HepG2 (cell line): ENCODE measurements around the gene HRC. TPM values are rescaled to one million over a fixed set of nuclear protein-coding genes. Genes with fewer than 3 reads are reported as not detected.

Experiments
- DMAP1 ChIP-seq: IDR thresholded peaks from 2 replicates; pipeline ENCODE4 v1.6.1; 2016
- GATA4 ChIP-seq: sonication (generic); IDR thresholded peaks from 2 replicates; pipeline ENCODE4 v1.6.1; 2016; ENCODE audit warnings: antibody characterized with exemption, low read depth, borderline replicate concordance
- HMGXB4 ChIP-seq, 2 experiments: sonication (generic) in 1 of 2; formaldehyde crosslinking in 1 of 2; IDR thresholded peaks; 2 replicates each; pipeline versions ENCODE4 v1.4.0 to v1.6.1; 2018 to 2020; ENCODE audit warnings: missing genetic modification reagents in 2 of 2, borderline replicate concordance in 1 of 2, low read depth in 1 of 2, mild to moderate bottlenecking in 1 of 2, missing biosample characterization in 1 of 2
- HNRNPK ChIP-seq: fragments of 200-400 bp; formaldehyde crosslinking; IDR thresholded peaks from 2 replicates; pipeline ENCODE4 v1.6.1; 2018; ENCODE audit warnings: low read length, low read depth, moderate library complexity, mild to moderate bottlenecking; ENCODE audit not compliant: poor library complexity, severe bottlenecking
- IKZF4 ChIP-seq: sonication (generic); formaldehyde crosslinking; IDR thresholded peaks from 2 replicates; pipeline ENCODE4 v1.5.1; 2020; ENCODE audit warnings: borderline replicate concordance, mild to moderate bottlenecking, low read depth, missing genetic modification reagents; ENCODE audit errors: not compliant biosample characterization
- MED1 ChIP-seq: sonication (generic); formaldehyde crosslinking; IDR thresholded peaks from 2 replicates; pipeline ENCODE4 v1.4.0; 2020; ENCODE audit warnings: missing genetic modification reagents
- NCOA1 ChIP-seq: sonication (generic); formaldehyde crosslinking; IDR thresholded peaks from 2 replicates; pipeline ENCODE4 v1.9.0; 2021; ENCODE audit warnings: missing genetic modification reagents
- NFATC3 ChIP-seq: sonication (generic); formaldehyde crosslinking; IDR thresholded peaks from 2 replicates; pipeline ENCODE4 v1.5.1; 2020; ENCODE audit warnings: mild to moderate bottlenecking, missing genetic modification reagents
- RAD21 ChIP-seq: fragments of 450-650 bp; formaldehyde crosslinking; IDR thresholded peaks from 2 replicates; pipeline ENCODE4 v1.5.0; 2020; ENCODE audit warnings: mild to moderate bottlenecking
- SMARCC2 ChIP-seq: fragments of 450-650 bp; IDR thresholded peaks from 2 replicates; pipeline ENCODE4 v1.6.1; 2017; ENCODE audit warnings: antibody characterized with exemption, mild to moderate bottlenecking
- STAT5B ChIP-seq: sonication (generic); formaldehyde crosslinking; IDR thresholded peaks from 2 replicates; pipeline ENCODE4 v1.4.0; 2020; ENCODE audit warnings: missing genetic modification reagents
- ZKSCAN1 ChIP-seq: fragments of 150-350 bp; IDR thresholded peaks from 2 replicates; pipeline ENCODE4 v1.6.1; 2014; ENCODE audit warnings: low read length
- ZNF567 ChIP-seq: sonication (generic); formaldehyde crosslinking; IDR thresholded peaks from 2 replicates; pipeline ENCODE4 v1.8.1; 2023; ENCODE audit warnings: mild to moderate bottlenecking, missing genetic modification reagents, borderline replicate concordance
- polyA plus RNA-seq, 8 experiments: library from polyadenylated mRNA; depleted of rRNA in 3 of 8; stranded (reverse) in 7 of 8; unstranded in 1 of 8; fragments of >200 nt; fragmentation: Illumina TruSeq in 4 of 8; extraction: Trizol in 4 of 8; gene quantifications; 2 replicates each; pipeline versions ENCODE4 v1.2.1 to v1.2.3, GENCODE V29; 2011 to 2016; ENCODE audit warnings: low read depth in 4 of 8, missing spikeins in 1 of 8, mixed read lengths in 1 of 8; ENCODE audit not compliant: insufficient read depth in 1 of 8
- total RNA-seq, 5 experiments: library from RNA; depleted of rRNA; stranded (reverse); fragments of >200 nt; fragmentation: Illumina TruSeq; extraction: Trizol; gene quantifications; 2 replicates each; pipeline ENCODE4 v1.2.3, GENCODE V29; 2016; ENCODE audit warnings: low read depth in 1 of 5
- TF ChIP-seq, protein P1 (sequence below): sonication (generic); formaldehyde crosslinking; IDR thresholded peaks from 2 replicates; pipeline ENCODE4 v1.4.0; 2020; ENCODE audit warnings: missing genetic modification reagents
- TF ChIP-seq, protein P2 (sequence below): sonication (generic); formaldehyde crosslinking; IDR thresholded peaks from 2 replicates; pipeline ENCODE4 v1.4.0; 2020; ENCODE audit warnings: low read depth, mild to moderate bottlenecking, missing genetic modification reagents
- TF ChIP-seq, protein P3 (sequence below): sonication (generic); formaldehyde crosslinking; IDR thresholded peaks from 2 replicates; pipeline ENCODE4 v1.5.1; 2020; ENCODE audit warnings: mild to moderate bottlenecking, missing genetic modification reagents
- TF ChIP-seq, protein P4 (sequence below): sonication (generic); formaldehyde crosslinking; IDR thresholded peaks from 2 replicates; pipeline ENCODE4 v1.9.0; 2021; ENCODE audit warnings: missing genetic modification reagents, borderline replicate concordance

Gene HRC
- total and polyA plus RNA-seq, 2 of the 13 experiments (the other 11 are each of a cell fraction or from before 2014, with no cell fraction given), result 3.6 to 15.4 TPM

GRCh38 chr19:49113762-49114629, 41.2 kb downstream of the HRC start, which contains the start of gene LIN7B (continued):
- TF ChIP-seq, protein P1, sequence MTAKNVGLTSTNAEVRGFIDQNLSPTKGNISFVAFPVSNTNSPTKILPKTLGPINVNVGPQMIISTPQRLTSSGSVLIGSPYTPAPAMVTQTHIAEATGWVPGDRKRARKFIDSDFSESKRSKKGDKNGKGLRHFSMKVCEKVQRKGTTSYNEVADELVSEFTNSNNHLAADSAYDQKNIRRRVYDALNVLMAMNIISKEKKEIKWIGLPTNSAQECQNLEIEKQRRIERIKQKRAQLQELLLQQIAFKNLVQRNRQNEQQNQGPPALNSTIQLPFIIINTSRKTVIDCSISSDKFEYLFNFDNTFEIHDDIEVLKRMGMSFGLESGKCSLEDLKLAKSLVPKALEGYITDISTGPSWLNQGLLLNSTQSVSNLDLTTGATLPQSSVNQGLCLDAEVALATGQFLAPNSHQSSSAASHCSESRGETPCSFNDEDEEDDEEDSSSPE, result no peak
- TF ChIP-seq SMARCC2, result no peak
- 0 out of 2 replicates have a peak, but pooled peaks have one; percentile 30 for TF ChIP-seq DMAP1 (CRISPR knock-in tag)
- TF ChIP-seq, protein P2, sequence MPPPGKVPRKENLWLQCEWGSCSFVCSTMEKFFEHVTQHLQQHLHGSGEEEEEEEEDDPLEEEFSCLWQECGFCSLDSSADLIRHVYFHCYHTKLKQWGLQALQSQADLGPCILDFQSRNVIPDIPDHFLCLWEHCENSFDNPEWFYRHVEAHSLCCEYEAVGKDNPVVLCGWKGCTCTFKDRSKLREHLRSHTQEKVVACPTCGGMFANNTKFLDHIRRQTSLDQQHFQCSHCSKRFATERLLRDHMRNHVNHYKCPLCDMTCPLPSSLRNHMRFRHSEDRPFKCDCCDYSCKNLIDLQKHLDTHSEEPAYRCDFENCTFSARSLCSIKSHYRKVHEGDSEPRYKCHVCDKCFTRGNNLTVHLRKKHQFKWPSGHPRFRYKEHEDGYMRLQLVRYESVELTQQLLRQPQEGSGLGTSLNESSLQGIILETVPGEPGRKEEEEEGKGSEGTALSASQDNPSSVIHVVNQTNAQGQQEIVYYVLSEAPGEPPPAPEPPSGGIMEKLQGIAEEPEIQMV (CRISPR knock-in tag), result peak; percentile 79; the same call in 1 of the 2 replicates
- no peak for TF ChIP-seq ZKSCAN1
- peak in 1 of 2 experiments; percentile 4; a peak in 1 of 4 replicates for TF ChIP-seq HMGXB4 (CRISPR knock-in tag; IDR thresholded peaks at IDR 0.05; ENCODE audit: borderline replicate concordance in 1 of 2, low read depth in 1 of 2)
- TF ChIP-seq, protein P3, sequence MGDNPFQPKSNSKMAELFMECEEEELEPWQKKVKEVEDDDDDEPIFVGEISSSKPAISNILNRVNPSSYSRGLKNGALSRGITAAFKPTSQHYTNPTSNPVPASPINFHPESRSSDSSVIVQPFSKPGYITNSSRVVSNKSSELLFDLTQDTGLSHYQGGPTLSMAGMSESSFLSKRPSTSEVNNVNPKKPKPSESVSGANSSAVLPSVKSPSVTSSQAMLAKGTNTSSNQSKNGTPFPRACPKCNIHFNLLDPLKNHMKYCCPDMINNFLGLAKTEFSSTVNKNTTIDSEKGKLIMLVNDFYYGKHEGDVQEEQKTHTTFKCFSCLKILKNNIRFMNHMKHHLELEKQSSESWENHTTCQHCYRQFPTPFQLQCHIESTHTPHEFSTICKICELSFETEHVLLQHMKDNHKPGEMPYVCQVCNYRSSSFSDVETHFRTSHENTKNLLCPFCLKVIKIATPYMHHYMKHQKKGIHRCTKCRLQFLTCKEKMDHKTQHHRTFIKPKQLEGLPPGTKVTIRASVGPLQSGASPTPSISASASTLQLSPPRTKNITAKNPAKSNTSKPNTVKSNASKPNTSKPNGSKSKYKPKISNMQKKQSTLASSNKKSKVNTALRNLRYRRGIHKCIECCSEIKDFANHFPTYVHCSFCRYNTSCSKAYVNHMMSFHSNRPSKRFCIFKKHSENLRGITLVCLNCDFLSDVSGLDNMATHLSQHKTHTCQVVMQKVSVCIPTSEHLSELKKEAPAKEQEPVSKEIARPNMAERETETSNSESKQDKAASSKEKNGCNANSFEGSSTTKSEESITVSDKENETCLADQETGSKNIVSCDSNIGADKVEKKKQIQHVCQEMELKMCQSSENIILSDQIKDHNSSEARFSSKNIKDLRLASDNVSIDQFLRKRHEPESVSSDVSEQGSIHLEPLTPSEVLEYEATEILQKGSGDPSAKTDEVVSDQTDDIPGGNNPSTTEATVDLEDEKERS (CRISPR knock-in tag), result no peak; the same call in 1 of the 2 replicates
- TF ChIP-seq ZNF567 (CRISPR knock-in tag), result 0 out of 2 replicates have a peak, but pooled peaks have one; percentile 78
- no peak; the same call in 1 of the 2 replicates for TF ChIP-seq RAD21
- no peak; the same call in 1 of the 2 replicates for TF ChIP-seq NCOA1 (CRISPR knock-in tag)
- TF ChIP-seq, protein P4, sequence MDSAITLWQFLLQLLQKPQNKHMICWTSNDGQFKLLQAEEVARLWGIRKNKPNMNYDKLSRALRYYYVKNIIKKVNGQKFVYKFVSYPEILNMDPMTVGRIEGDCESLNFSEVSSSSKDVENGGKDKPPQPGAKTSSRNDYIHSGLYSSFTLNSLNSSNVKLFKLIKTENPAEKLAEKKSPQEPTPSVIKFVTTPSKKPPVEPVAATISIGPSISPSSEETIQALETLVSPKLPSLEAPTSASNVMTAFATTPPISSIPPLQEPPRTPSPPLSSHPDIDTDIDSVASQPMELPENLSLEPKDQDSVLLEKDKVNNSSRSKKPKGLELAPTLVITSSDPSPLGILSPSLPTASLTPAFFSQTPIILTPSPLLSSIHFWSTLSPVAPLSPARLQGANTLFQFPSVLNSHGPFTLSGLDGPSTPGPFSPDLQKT (CRISPR knock-in tag), result no peak
- no peak for TF ChIP-seq GATA4
- no peak for TF ChIP-seq HNRNPK
- 0 out of 2 replicates have a peak, but pooled peaks have one; percentile 7 for TF ChIP-seq STAT5B
- no peak for TF ChIP-seq IKZF4 (CRISPR knock-in tag)
- 0 out of 2 replicates have a peak, but pooled peaks have one; percentile 43 for TF ChIP-seq NFATC3 (CRISPR knock-in tag)
- TF ChIP-seq MED1, result peak; percentile 37; the same call in 1 of the 2 replicates
